Natural killer cell (primary cell): Measurements from ENCODE around the gene PLEKHN1. TPM values are rescaled to one million over a fixed set of nuclear protein-coding genes. Genes with fewer than 3 reads are reported as not detected.

Experiments
- ATAC-seq, 3 donors: fragments of 150-1000 bp in 2 of 3; fragments of 200-7000 bp in 1 of 3; cut with Tn5 transposase; 1 replicate in 1 of 3; 2 replicates in 2 of 3; pipeline ENCODE4 v1.10.0; 2021; ENCODE audit warnings: mild to moderate bottlenecking in 2 of 3, moderate library complexity in 2 of 3
- DNase-seq, 2 donors: peaks; one replicate each; pipeline versions ENCODE4 v3.0.0 to v3.0.0-alpha.2; 2013 to 2021; ENCODE audit warnings: mixed read lengths in 1 of 2
- H3K27ac ChIP-seq: one replicate; pipeline ENCODE4 v1.5.1; 2013; ENCODE audit warnings: mild to moderate bottlenecking, low read length
- H3K27me3 ChIP-seq: one replicate; pipeline ENCODE4 v1.6.1; 2013; ENCODE audit warnings: low read length; ENCODE audit not compliant: control insufficient read depth, insufficient read depth
- H3K36me3 ChIP-seq: one replicate; pipeline ENCODE4 v1.6.1; 2013; ENCODE audit warnings: low read length; ENCODE audit not compliant: control insufficient read depth, insufficient read depth
- H3K4me1 ChIP-seq: one replicate; pipeline ENCODE4 v1.6.1; 2013; ENCODE audit warnings: low read length; ENCODE audit not compliant: control insufficient read depth, insufficient read depth
- H3K4me3 ChIP-seq: one replicate; pipeline ENCODE4 v1.5.1; 2013; ENCODE audit warnings: low read length
- H3K9me3 ChIP-seq: one replicate; pipeline ENCODE4 v1.6.1; 2013; ENCODE audit warnings: low read length; ENCODE audit not compliant: control insufficient read depth, insufficient read depth
- H3K27ac Mint-ChIP-seq, 2 donors: one replicate each; pipeline ENCODE4 v1.8.0; 2022; ENCODE audit warnings: mild to moderate bottlenecking in 2 of 2, mixed read lengths in 2 of 2, moderate library complexity in 1 of 2
- H3K27me3 Mint-ChIP-seq, 2 donors: one replicate each; pipeline ENCODE4 v1.8.0; 2022; ENCODE audit warnings: low read depth in 2 of 2, mixed read lengths in 2 of 2
- H3K36me3 Mint-ChIP-seq: one replicate; pipeline ENCODE4 v1.8.0; 2022; ENCODE audit warnings: mixed read lengths
- H3K4me1 Mint-ChIP-seq, 2 donors: one replicate each; pipeline ENCODE4 v1.8.0; 2022; ENCODE audit warnings: mixed read lengths in 2 of 2
- H3K4me3 Mint-ChIP-seq: one replicate; pipeline ENCODE4 v1.8.0; 2022; ENCODE audit warnings: mild to moderate bottlenecking, moderate library complexity, mixed read lengths
- H3K9me3 Mint-ChIP-seq, 2 donors: one replicate each; pipeline ENCODE4 v1.8.0; 2022; ENCODE audit warnings: mixed read lengths in 2 of 2
- CTCF ChIP-seq: fragments of 200-600 bp; IDR thresholded peaks from one replicate; pipeline ENCODE4 v1.8.0; 2022; ENCODE audit warnings: antibody characterized with exemption
- WGBS: methylation state at CpG from one replicate; pipeline ENCODE4 v1.1.7; 2013; ENCODE audit warnings: missing lambda C conversion rate; ENCODE audit not compliant: insufficient coverage; 5-methylcytosine and 5-hydroxymethylcytosine counted together
- intact Hi-C: fragments of 100-400 bp; cut with micrococcal nuclease; formaldehyde crosslinking; loops from one replicate; pipeline ENCODE4 v1.14.2; 2022
- total RNA-seq, 4 donors: library from RNA; stranded (reverse); fragments of 120-200 nt in 1 of 4; gene quantifications; one replicate each; pipeline versions ENCODE4 v1.2.3 to v1.2.4, GENCODE V29; 2013 to 2022

Gene PLEKHN1
- total RNA-seq, 3 donors from 2014 or later (not counting 1 experiment from before 2014, with no cell fraction given): 1.3 to 1.9 (median 1.3) TPM

- H3K27ac ChIP-seq: no peak overlapping the region
- no peaks in the 10 kb centered on the region for H3K9me3 Mint-ChIP-seq
These were observed 23.3 kb upstream of the PLEKHN1 start for GRCh38 chr1:942864-943533.

GRCh38 chr1:943545-944340, 22.5 kb upstream of the PLEKHN1 start:
- Histone ChIP-seq H3K27me3 (peaks cover 30% of the 10 kb centered on the region), H3K4me1 (peaks cover 30% of the 10 kb centered on the region), H3K27ac (no peak overlapping the region), H3K4me3 (no peak overlapping the region), H3K9me3 (no peaks in the 10 kb centered on the region), H3K36me3 (peaks cover 29% of the 10 kb centered on the region)
- 91% methylated on average over 27 of the region's 27 CpGs for WGBS
- no peaks in the 10 kb centered on the region for H3K9me3 Mint-ChIP-seq
- DNase-seq: no peak
- peaks cover 9 to 14% of the 10 kb centered on the region in 2 donors for H3K27me3 Mint-ChIP-seq
- TF ChIP-seq CTCF: no peak
- no peak for ATAC-seq
- peaks cover 0 to 12% of the 10 kb centered on the region in 2 donors for H3K4me1 Mint-ChIP-seq
- no peaks in the 10 kb centered on the region for H3K36me3 Mint-ChIP-seq
- H3K4me3 Mint-ChIP-seq: no peak overlapping the region
- H3K27ac Mint-ChIP-seq: no peak overlapping the region
- intact Hi-C loops: no loop called here

More at GRCh38 chr1:942864-943533, 23.3 kb upstream of the PLEKHN1 start:
- no peak for ATAC-seq
- Histone ChIP-seq H3K4me3 (no peak overlapping the region), H3K36me3 (peaks cover 22% of the 10 kb centered on the region), H3K4me1 (peaks cover 30% of the 10 kb centered on the region), H3K27me3 (peaks cover 30% of the 10 kb centered on the region), H3K9me3 (no peaks in the 10 kb centered on the region)
- Mint-ChIP-seq H3K4me3 (no peak overlapping the region), H3K27me3 (peaks cover 12 to 21% of the 10 kb centered on the region in 2 donors), H3K36me3 (no peaks in the 10 kb centered on the region), H3K27ac (no peak overlapping the region), H3K4me1 (peaks cover 0 to 12% of the 10 kb centered on the region in 2 donors)
- no peak for DNase-seq
- 20% methylated on average over 26 of the region's 27 CpGs for WGBS
- TF ChIP-seq CTCF: no peak
- intact Hi-C loops: no loop called here

DNA sequence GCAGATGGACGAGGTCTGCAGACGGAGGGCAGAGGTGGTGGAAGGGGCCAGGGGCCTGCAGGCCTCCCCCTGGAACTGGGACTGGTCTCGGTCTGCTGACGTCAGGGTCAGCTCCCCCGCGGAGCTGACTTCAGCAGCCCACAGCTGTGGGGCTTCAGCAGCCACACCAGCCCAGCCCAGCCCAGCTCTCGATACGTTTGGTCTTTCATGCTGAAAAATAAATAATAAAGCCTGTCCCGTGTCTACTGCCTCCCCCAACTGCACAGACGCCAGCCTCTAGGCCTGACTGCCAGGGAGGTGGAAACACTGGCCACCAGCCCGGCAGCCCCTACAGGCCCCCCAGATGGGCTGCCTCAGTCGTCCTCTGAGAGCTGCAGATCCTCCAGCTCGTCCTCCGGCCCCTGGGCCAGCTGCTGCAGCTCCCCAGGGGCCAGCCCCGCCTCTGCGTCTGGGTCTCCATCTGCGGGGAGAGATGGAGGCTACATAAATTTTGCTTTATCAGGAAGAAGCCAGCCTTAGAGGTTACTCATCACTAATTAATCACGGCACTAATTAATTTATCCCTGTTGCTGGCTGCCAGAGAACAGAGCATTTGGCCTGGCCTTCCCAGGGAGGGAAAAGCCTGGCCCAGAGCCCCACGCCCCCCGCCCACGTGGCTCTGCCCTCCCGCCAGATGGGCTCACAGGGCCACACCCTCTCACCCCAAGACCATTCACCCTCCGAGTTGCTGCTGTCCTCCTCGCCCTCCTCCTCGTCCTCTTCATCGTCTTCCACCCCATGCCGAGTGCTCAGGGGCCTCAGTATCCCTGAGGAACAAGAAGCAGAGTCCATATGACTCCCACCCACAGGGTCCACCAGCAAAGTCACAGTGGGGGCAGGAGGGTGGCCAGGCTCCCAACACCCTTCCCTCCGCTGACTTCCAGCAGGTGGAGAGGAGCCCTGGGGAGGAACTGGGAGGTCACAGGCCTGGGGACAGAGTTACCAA, 21.6 kb upstream of the PLEKHN1 start:
- H3K27ac Mint-ChIP-seq: no peak overlapping the region
- TF ChIP-seq CTCF: no peak
- no peak overlapping the region for H3K4me3 Mint-ChIP-seq
- no peaks in the 10 kb centered on the region for H3K9me3 ChIP-seq
- no peaks in the 10 kb centered on the region for H3K36me3 Mint-ChIP-seq
- H3K36me3 ChIP-seq: peaks cover 37% of the 10 kb centered on the region
- WGBS: 91% methylated on average over 28 of the region's 28 CpGs
- H3K4me3 ChIP-seq: no peak overlapping the region
- peaks cover under 1 to 8% of the 10 kb centered on the region in 2 donors for H3K27me3 Mint-ChIP-seq
- peaks cover 0 to 12% of the 10 kb centered on the region in 2 donors for H3K4me1 Mint-ChIP-seq
- intact Hi-C loops: no loop called here
- no peak overlapping the region for H3K27ac ChIP-seq
- no peaks in the 10 kb centered on the region for H3K9me3 Mint-ChIP-seq
- peaks cover 24% of the 10 kb centered on the region for H3K27me3 ChIP-seq
- ATAC-seq (no peak), DNase-seq (no peak)
- H3K4me1 ChIP-seq: peaks cover 27% of the 10 kb centered on the region
